GM12878 (cell line): ENCODE data around the gene SNX3. TPM values are rescaled to one million over a fixed set of nuclear protein-coding genes. Genes with fewer than 3 reads are reported as not detected.

Source experiments
- ATAC-seq: fragments of 200-7000 bp; cut with Tn5 transposase; 3 replicates; pipeline ENCODE4 v1.9.1; 2020; ENCODE audit warnings: mild to moderate bottlenecking, moderate library complexity
- BruUV-seq: library from RNA; stranded (reverse); fragments of 400-500 nt; replicated peaks from 2 replicates; lab custom pipeline; 2021; lab: Mats Ljungman, UMichigan
- CTCF ChIA-PET: fragments of 300-600 bp; sonication (Branson Sonifier 250); formaldehyde crosslinking; extraction: SDS; loops from one replicate; lab custom pipeline; 2021; ENCODE audit warnings: inconsistent platforms; lab: Yijun Ruan, JAX
- POLR2A ChIA-PET: fragments of 350-600 bp; formaldehyde crosslinking; extraction: SDS; loops from one replicate; lab custom pipeline; 2021; ENCODE audit warnings: inconsistent platforms; lab: Charles Lee
- RAD21 ChIA-PET: fragments of 300-600 bp; sonication (Branson Sonifier 250); formaldehyde crosslinking; loops from one replicate; lab custom pipeline; 2023; ENCODE audit warnings: antibody characterized with exemption; ENCODE audit not compliant: unreplicated experiment; lab: Charles Lee
- SMC1A ChIA-PET: fragments of 300-600 bp; sonication (Branson Sonifier 250); formaldehyde crosslinking; loops from one replicate; lab custom pipeline; 2023; ENCODE audit not compliant: unreplicated experiment, uncharacterized antibody; lab: Charles Lee
- DNase-seq: peaks from one replicate; pipeline ENCODE4 v3.0.0-alpha.2; 2011; ENCODE audit warnings: low read depth, low spot score
- FAIRE-seq: peaks from 3 replicates; lab custom pipeline; 2011; peaks lifted over from hg19 to GRCh38; lab: Jason Lieb, UNC
- H2AFZ ChIP-seq: 2 replicates; pipeline ENCODE4 v1.6.0; 2011; ENCODE audit warnings: low read depth, low read length, control low read depth; ENCODE audit not compliant: control insufficient read depth
- H3K27ac ChIP-seq: 2 replicates; pipeline ENCODE4 v1.5.1; 2011; ENCODE audit warnings: control low read depth; ENCODE audit not compliant: control insufficient read depth, insufficient read depth
- H3K27me3 ChIP-seq, 2 experiments: replicated peaks in 1 of 2; 2 replicates each; pipeline versions ENCODE4 v1.6.0 to v1.6.1; 2011; ENCODE audit warnings: low read length in 1 of 2; ENCODE audit not compliant: control insufficient read depth in 2 of 2, insufficient read depth in 2 of 2
- H3K36me3 ChIP-seq, 2 experiments: 2 replicates each; pipeline ENCODE4 v1.5.1; 2011; ENCODE audit warnings: low read length in 1 of 2; ENCODE audit not compliant: control insufficient read depth in 2 of 2, insufficient read depth in 2 of 2
- H3K4me1 ChIP-seq: 2 replicates; pipeline ENCODE4 v1.6.1; 2011; ENCODE audit warnings: mild to moderate bottlenecking, low read length, moderate library complexity, mixed read lengths; ENCODE audit not compliant: control insufficient read depth, insufficient read depth
- H3K4me2 ChIP-seq: 2 replicates; pipeline ENCODE4 v1.6.0; 2011; ENCODE audit warnings: control low read depth; ENCODE audit not compliant: control insufficient read depth, insufficient read depth
- H3K4me3 ChIP-seq: fragments of 200-600 bp; sonication (generic); 2 replicates; pipeline ENCODE4 v1.5.1; 2016
- H3K79me2 ChIP-seq: 2 replicates; pipeline ENCODE4 v1.6.0; 2011; ENCODE audit warnings: low read length; ENCODE audit not compliant: control insufficient read depth, insufficient read depth
- H3K9ac ChIP-seq: 2 replicates; pipeline ENCODE4 v1.8.0; 2011; ENCODE audit warnings: low read length, control low read depth, mixed read lengths; ENCODE audit not compliant: control insufficient read depth, insufficient read depth
- H3K9me3 ChIP-seq: replicated peaks from 3 replicates; pipeline ENCODE4 v1.5.1; 2011; ENCODE audit warnings: mild to moderate bottlenecking, low read length; ENCODE audit not compliant: control insufficient read depth, insufficient read depth
- H4K20me1 ChIP-seq: 2 replicates; pipeline ENCODE4 v1.6.0; 2011; ENCODE audit not compliant: control insufficient read depth, insufficient read depth
- ATF2 ChIP-seq: IDR thresholded peaks from 2 replicates; pipeline ENCODE4 v1.6.1; 2012; ENCODE audit warnings: low read length, inconsistent platforms
- CREB1 ChIP-seq: IDR thresholded peaks from 2 replicates; pipeline ENCODE4 v1.6.1; 2012; ENCODE audit warnings: low read depth, mild to moderate bottlenecking, inconsistent platforms
- EP300 ChIP-seq, 2 experiments: fragments of 150-350 bp in 1 of 2; IDR thresholded peaks; 2 replicates each; pipeline ENCODE4 v1.6.1; 2011 to 2012; ENCODE audit warnings: low read depth in 2 of 2, low read length in 2 of 2, borderline replicate concordance in 1 of 2, improper control_type of control experiment in 1 of 2, inconsistent platforms in 1 of 2; ENCODE audit not compliant: control insufficient read depth in 1 of 2
- FOXK2 ChIP-seq: fragments of 450-650 bp; IDR thresholded peaks from 2 replicates; pipeline ENCODE4 v1.6.1; 2017; ENCODE audit warnings: mild to moderate bottlenecking, moderate library complexity
- HDAC6 ChIP-seq: fragments of 200-600 bp; sonication (generic); IDR thresholded peaks from one replicate; pipeline ENCODE4 v1.8.0; 2017; ENCODE audit warnings: antibody characterized with exemption; ENCODE audit not compliant: unreplicated experiment
- MTA2 ChIP-seq: fragments of 450-650 bp; IDR thresholded peaks from 2 replicates; pipeline ENCODE4 v1.6.1; 2016; ENCODE audit warnings: low read depth, mild to moderate bottlenecking, moderate library complexity
- NFYB ChIP-seq: IDR thresholded peaks from 2 replicates; pipeline ENCODE4 v1.6.1; 2011; ENCODE audit warnings: low read depth, mild to moderate bottlenecking, low read length, improper control_type of control experiment, moderate library complexity; ENCODE audit not compliant: insufficient read depth
- PML ChIP-seq: IDR thresholded peaks from 2 replicates; pipeline ENCODE4 v1.6.1; 2012; ENCODE audit warnings: low read length, inconsistent platforms
- RAD21 ChIP-seq: IDR thresholded peaks from 2 replicates; pipeline ENCODE4 v1.6.1; 2011; ENCODE audit warnings: mild to moderate bottlenecking, low read depth, low read length, moderate library complexity; ENCODE audit not compliant: insufficient read depth
- REST ChIP-seq: IDR thresholded peaks from 2 replicates; pipeline ENCODE4 v1.6.1; 2012; ENCODE audit warnings: mild to moderate bottlenecking, low read depth, low read length
- SUPT20H ChIP-seq: IDR thresholded peaks from 2 replicates; pipeline ENCODE4 v1.6.1; 2011; ENCODE audit warnings: low read depth, mild to moderate bottlenecking, low read length, moderate library complexity, borderline replicate concordance; ENCODE audit not compliant: control insufficient read depth
- TBL1XR1 ChIP-seq: IDR thresholded peaks from 2 replicates; pipeline ENCODE4 v1.6.1; 2012; ENCODE audit warnings: low read depth, low read length, improper control_type of control experiment
- WRNIP1 ChIP-seq: IDR thresholded peaks from 2 replicates; pipeline ENCODE4 v1.6.1; 2011; ENCODE audit warnings: low read depth, low read length, improper control_type of control experiment, borderline replicate concordance
- ZNF274 ChIP-seq: IDR thresholded peaks from one replicate; pipeline ENCODE4 v1.8.0; 2011; ENCODE audit not compliant: insufficient read length, insufficient read depth
- WGBS: methylation state at CpG from one replicate; pipeline ENCODE4 v1.1.6; 2016; ENCODE audit warnings: low lambda C conversion rate; ENCODE audit not compliant: insufficient replicate concordance, insufficient coverage; ENCODE audit errors: missing lambda C conversion rate; 5-methylcytosine and 5-hydroxymethylcytosine counted together
- in situ Hi-C: fragments of 300-500 bp; cut with MboI; formaldehyde crosslinking; loops from 9 replicates; pipeline ENCODE4 v1.14.3; 2018; ENCODE audit warnings: mixed read lengths
- intact Hi-C: fragments of 100-400 bp; cut with micrococcal nuclease; formaldehyde crosslinking; loops from one replicate; pipeline ENCODE4 v1.14.2; 2022; ENCODE audit not compliant: unreplicated experiment
- polyA plus RNA-seq, 11 experiments: library from polyadenylated mRNA; depleted of rRNA in 4 of 11; unstranded in 6 of 11; stranded (reverse) in 5 of 11; fragments of >200 nt; fragmentation: Nextera tagmentation in 4 of 11; fragmentation: Illumina TruSeq in 1 of 11; extraction: Ambion mirVana in 4 of 11; extraction: Trizol in 1 of 11; gene quantifications; 1 replicate in 1 of 11; 2 replicates in 10 of 11; pipeline versions ENCODE4 v1.2.1 to v1.2.3, GENCODE V29; 2011 to 2016; ENCODE audit warnings: inconsistent platforms in 2 of 11, missing spikeins in 2 of 11, low read depth in 1 of 11
- total RNA-seq, 4 experiments: library from RNA; depleted of rRNA in 3 of 4; stranded (reverse); fragments of >200 nt in 3 of 4; fragmentation: Illumina TruSeq in 1 of 4; extraction: Trizol in 1 of 4; gene quantifications; 2 replicates each; pipeline versions ENCODE4 v1.2.1 to v1.2.3, GENCODE V29; 2013 to 2021

SNX3 gene
- total and polyA plus RNA-seq, 10 of the 15 experiments (the other 5 are each of a cell fraction or from before 2014, with no cell fraction given): 43.7 to 297 (median 95.6) TPM

DNA sequence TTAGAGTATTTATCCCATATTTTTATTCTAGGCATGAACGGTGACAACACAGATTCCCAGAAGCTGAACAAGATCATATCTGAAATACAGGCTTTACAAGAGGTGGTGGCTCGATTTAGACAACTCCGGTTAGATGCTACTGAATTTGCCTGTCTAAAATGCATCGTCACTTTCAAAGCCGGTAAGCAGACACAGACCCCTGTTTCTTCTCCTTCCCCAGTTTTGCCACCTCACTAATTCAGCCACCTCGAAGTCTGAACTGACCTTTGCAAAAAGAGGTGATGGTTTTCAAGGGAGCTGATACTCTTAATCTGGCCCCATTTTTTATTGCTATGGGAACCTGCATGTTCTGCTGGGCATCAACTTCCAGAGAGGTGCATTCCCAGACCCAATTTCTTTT lies 80.1 kb downstream of the SNX3 start (continued):
- no peak for TF ChIP-seq SUPT20H

- 100% methylated on average over 1 of the region's 1 CpG for WGBS
- H3K4me3 ChIP-seq: no peak overlapping the region; the same call in 1 of the 2 replicates
- TF ChIP-seq RAD21: no peak
- no peak for TF ChIP-seq HDAC6
- TF ChIP-seq PML: no peak
- TF ChIP-seq ATF2: no peak
- TF ChIP-seq MTA2: no peak
- TF ChIP-seq REST: no peak
- no peak for TF ChIP-seq TBL1XR1
- TF ChIP-seq EP300 (IDR thresholded peaks at IDR 0.05; ENCODE audit: borderline replicate concordance in 1 of 2, control insufficient read depth in 1 of 2, low read depth in 2 of 2, low read length in 2 of 2): no peak
- no peak for TF ChIP-seq WRNIP1
- TF ChIP-seq FOXK2: no peak
- TF ChIP-seq CREB1: no peak
- TF ChIP-seq ZNF274: no peak
- no peak for TF ChIP-seq NFYB
- intact Hi-C loops (no loop called here), in situ Hi-C loops (no loop called here)
- POLR2A ChIA-PET: no interaction called here
- H3K4me2 ChIP-seq: no peak overlapping the region
- H4K20me1 ChIP-seq: no peaks in the 10 kb centered on the region
- RAD21 ChIA-PET: no interaction called here
- H2AFZ ChIP-seq: no peak overlapping the region
- no peak for DNase-seq
- SMC1A ChIA-PET: interaction anchor here (2.8 kb wide), 1 partner anchor 8 kb away, joined by 7 read pairs; no protein-coding TSS in a partner anchor
- no peaks in the 10 kb centered on the region for H3K79me2 ChIP-seq
- no TSS peak for BruUV-seq
- no peaks in the 10 kb centered on the region; the same call in 2 of the 3 replicates for H3K9me3 ChIP-seq
- ATAC-seq: no peak
- H3K36me3 ChIP-seq: no peaks in the 10 kb centered on the region
- FAIRE-seq: no peak
- CTCF ChIA-PET: interaction anchor here (0.7 to 1.5 kb wide), 2 partner anchors 311 to 344 kb away, joined by 3 to 5 read pairs; no protein-coding TSS in a partner anchor
- H3K4me1 ChIP-seq: no peaks in the 10 kb centered on the region
- H3K27ac ChIP-seq: no peak overlapping the region
- no peak overlapping the region for H3K9ac ChIP-seq
- peaks cover 14 to 17% of the 10 kb centered on the region in 2 experiments for H3K27me3 ChIP-seq
These were observed 80.6 kb downstream of the SNX3 start for GRCh38 chr6:108180266-108180665.
